Astrocyte of the spinal cord (primary cell): ENCODE measurements around the gene AP4E1.

ENCODE experiments used
- DNase-seq: peaks from one replicate; pipeline ENCODE4 v3.0.0; 2011; ENCODE audit warnings: low read depth, low spot score
- H3K4me3 ChIP-seq: 2 replicates; pipeline ENCODE4 v1.5.1; 2011; ENCODE audit warnings: low read depth, mild to moderate bottlenecking, low read length, moderate library complexity
- CTCF ChIP-seq: IDR thresholded peaks from 2 replicates; pipeline ENCODE4 v1.5.1; 2012; ENCODE audit warnings: low read depth, mild to moderate bottlenecking, low read length, inconsistent platforms
- in situ Hi-C: cut with HindIII; loops from 2 replicates; pipeline ENCODE4 v1.10.0; 2017; ENCODE audit warnings: low sequenced_read_pairs

Gene AP4E1

GRCh38 chr15:50959717-50960116 lies 51.2 kb downstream of the AP4E1 start:
- in situ Hi-C loops, result no loop called here
- no peak overlapping the region for H3K4me3 ChIP-seq
- no peak for TF ChIP-seq CTCF
- DNase-seq, result no peak

- no peak overlapping the region for H3K4me3 ChIP-seq
- no peak for TF ChIP-seq CTCF
- no peak for DNase-seq
- in situ Hi-C loops, result no loop called here
Observed at GRCh38 chr15:50964075-50964474, 55.6 kb downstream of the AP4E1 start.

- DNase-seq, result no peak
- in situ Hi-C loops, result no loop called here
- H3K4me3 ChIP-seq, result no peak overlapping the region
- no peak for TF ChIP-seq CTCF
Observed at GRCh38 chr15:50968353-50968752, 59.9 kb downstream of the AP4E1 start.

- no peak for TF ChIP-seq CTCF
- in situ Hi-C loops, result no loop called here
- DNase-seq, result no peak
- H3K4me3 ChIP-seq, result no peak overlapping the region
Observed at GRCh38 chr15:50970524-50970923, 62.0 kb downstream of the AP4E1 start.

GRCh38 chr15:50971115-50971514 lies 62.6 kb downstream of the AP4E1 start:
- no peak for TF ChIP-seq CTCF
- no peak for DNase-seq
- in situ Hi-C loops, result no loop called here
- H3K4me3 ChIP-seq, result no peak overlapping the region

GRCh38 chr15:50971542-50971941 lies 63.1 kb downstream of the AP4E1 start:
- in situ Hi-C loops, result no loop called here
- no peak for TF ChIP-seq CTCF
- no peak overlapping the region for H3K4me3 ChIP-seq
- DNase-seq, result no peak

- no peak for TF ChIP-seq CTCF
- DNase-seq, result no peak
- H3K4me3 ChIP-seq, result no peak overlapping the region
- in situ Hi-C loops, result no loop called here
Observed at GRCh38 chr15:50973605-50974004, 65.1 kb downstream of the AP4E1 start.
